ENCODE data around the gene PPP1R7. TPM values are rescaled to one million over a fixed set of nuclear protein-coding genes. Genes with fewer than 3 reads are reported as not detected.

PPP1R7 gene
- total and polyA plus RNA-seq, 2 experiments from 2014 or later, result 53.1 to 107 TPM

DNA sequence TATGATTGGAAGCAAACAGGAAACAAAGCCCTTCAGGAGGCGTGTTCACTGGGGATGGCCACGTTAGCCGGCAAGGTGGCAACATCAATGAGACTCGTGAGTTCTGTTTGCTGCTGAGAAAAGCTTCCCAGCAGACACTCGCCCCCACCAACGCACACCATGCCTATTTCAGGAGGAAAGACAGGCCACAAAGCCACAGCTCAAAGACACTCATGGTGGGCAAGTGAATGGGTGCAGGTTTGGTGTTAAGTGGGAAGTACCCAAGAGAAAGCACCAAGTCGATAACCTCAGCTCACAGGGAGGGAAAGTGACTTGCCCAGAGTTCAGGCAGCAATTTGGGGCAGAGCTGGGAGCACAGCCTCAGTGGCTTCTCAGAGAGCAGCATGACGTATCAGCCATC lies 37.7 kb upstream of the PPP1R7 start:
- Histone ChIP-seq H3K27me3 (replicated peaks; ENCODE audit: insufficient read depth) (no peaks in the 10 kb centered on the region), H2AFZ (no peak overlapping the region), H3K9me3 (ENCODE audit: low read depth) (no peaks in the 10 kb centered on the region), H3K4me1 (ENCODE audit: insufficient read depth) (no peaks in the 10 kb centered on the region), H3K27ac (no peak overlapping the region), H4K20me1 (ENCODE audit: insufficient read depth) (no peaks in the 10 kb centered on the region), H3K9me2 (ENCODE audit: insufficient read depth) (no peaks in the 10 kb centered on the region), H3F3A (ENCODE audit: insufficient read depth) (no peaks in the 10 kb centered on the region), H3K79me2 (ENCODE audit: insufficient read depth) (no peaks in the 10 kb centered on the region), H3K9ac (no peak overlapping the region), H3K4me2 (ENCODE audit: unreplicated experiment) (no peak overlapping the region), H3K4me3 (no peak overlapping the region), H3K36me3 (ENCODE audit: low read depth) (no peaks in the 10 kb centered on the region)
- DNase-seq, result no peak
- no peak for TF ChIP-seq EZH2 (IDR thresholded peaks at IDR 0.05; ENCODE audit: insufficient read depth, poor library complexity, severe bottlenecking)
- TF ChIP-seq EZH2phosphoT487 (IDR thresholded peaks at IDR 0.05; ENCODE audit: insufficient read depth, low read depth), result no peak
- WGBS, 2 experiments (ENCODE audit: low coverage in 1 of 2, low lambda C conversion rate in 2 of 2, missing lambda C conversion rate in 2 of 2), result 71 to 76% methylated on average over 8 of the region's 8 CpGs
- in situ Hi-C loops (cut with MboI), result no loop called here

DNA sequence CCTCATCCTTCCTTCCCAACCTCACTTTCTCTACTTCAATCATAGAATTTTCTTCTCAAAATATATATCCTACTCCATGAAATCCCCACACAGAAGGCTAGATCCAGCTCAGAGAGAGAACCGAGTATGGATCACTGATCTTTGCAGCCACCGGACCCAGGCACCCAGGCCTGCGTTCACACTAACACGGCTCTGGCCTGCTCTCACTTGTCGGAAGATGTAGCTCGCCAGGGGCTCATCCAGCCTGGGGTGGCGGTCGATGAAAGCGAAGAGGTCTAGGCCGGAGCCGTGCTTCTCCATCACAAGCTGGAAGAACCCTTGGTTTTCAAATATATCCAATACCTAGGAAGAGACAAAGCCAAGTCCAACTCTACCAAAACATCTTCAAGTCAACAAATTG lies 35.4 kb upstream of the PPP1R7 start:
- H3K79me2 ChIP-seq (ENCODE audit: insufficient read depth), result no peaks in the 10 kb centered on the region
- in situ Hi-C loops (cut with MboI), result no loop called here
- H3F3A ChIP-seq (ENCODE audit: insufficient read depth), result no peaks in the 10 kb centered on the region
- no peaks in the 10 kb centered on the region for H3K4me1 ChIP-seq (ENCODE audit: insufficient read depth)
- no peaks in the 10 kb centered on the region for H3K9me3 ChIP-seq (ENCODE audit: low read depth)
- no peak for DNase-seq
- H3K27me3 ChIP-seq (replicated peaks; ENCODE audit: insufficient read depth), result no peaks in the 10 kb centered on the region
- TF ChIP-seq EZH2 (IDR thresholded peaks at IDR 0.05; ENCODE audit: insufficient read depth, poor library complexity, severe bottlenecking) (no peak), EZH2phosphoT487 (IDR thresholded peaks at IDR 0.05; ENCODE audit: insufficient read depth, low read depth) (no peak)
- H3K36me3 ChIP-seq (ENCODE audit: low read depth), result no peaks in the 10 kb centered on the region
- H3K4me3 ChIP-seq, result no peak overlapping the region
- no peak overlapping the region for H2AFZ ChIP-seq
- H4K20me1 ChIP-seq (ENCODE audit: insufficient read depth), result no peaks in the 10 kb centered on the region
- no peak overlapping the region for H3K9ac ChIP-seq
- 91 to 96% methylated on average over 11 of the region's 11 CpGs for WGBS, 2 experiments (ENCODE audit: low coverage in 1 of 2, low lambda C conversion rate in 2 of 2, missing lambda C conversion rate in 2 of 2)
- H3K4me2 ChIP-seq (ENCODE audit: unreplicated experiment), result no peak overlapping the region
- no peaks in the 10 kb centered on the region for H3K9me2 ChIP-seq (ENCODE audit: insufficient read depth)
- no peak overlapping the region for H3K27ac ChIP-seq

DNA sequence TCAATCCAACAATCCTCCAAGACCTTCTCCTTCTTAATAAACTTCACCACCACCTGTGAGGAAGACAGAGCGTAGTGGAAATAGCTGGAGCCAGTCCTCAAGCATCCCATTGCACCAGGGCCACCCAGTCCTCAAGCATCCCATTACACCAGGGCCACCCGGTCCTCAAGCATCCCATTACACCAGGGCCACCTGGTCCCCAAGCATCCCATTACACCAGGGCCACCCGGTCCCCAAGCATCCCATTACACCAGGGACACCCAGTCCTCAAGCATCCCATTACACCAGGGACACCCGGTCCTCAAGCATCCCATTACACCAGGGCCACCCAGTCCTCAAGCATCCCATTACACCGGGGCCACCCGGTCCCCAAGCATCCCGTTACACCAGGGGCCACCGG lies 34.9 kb upstream of the PPP1R7 start:
- no peak overlapping the region for H3K27ac ChIP-seq
- WGBS, 2 experiments (ENCODE audit: low coverage in 1 of 2, low lambda C conversion rate in 2 of 2, missing lambda C conversion rate in 2 of 2), result 93 to 100% methylated on average over 3 to 8 of the region's 8 CpGs
- no peak overlapping the region for H3K9ac ChIP-seq
- no peaks in the 10 kb centered on the region for H3K79me2 ChIP-seq (ENCODE audit: insufficient read depth)
- no peaks in the 10 kb centered on the region for H3K9me3 ChIP-seq (ENCODE audit: low read depth)
- H3K36me3 ChIP-seq (ENCODE audit: low read depth), result no peaks in the 10 kb centered on the region
- no peaks in the 10 kb centered on the region for H3K9me2 ChIP-seq (ENCODE audit: insufficient read depth)
- H3K4me3 ChIP-seq, result no peak overlapping the region
- no peaks in the 10 kb centered on the region for H3K4me1 ChIP-seq (ENCODE audit: insufficient read depth)
- H3K4me2 ChIP-seq (ENCODE audit: unreplicated experiment), result no peak overlapping the region
- H3F3A ChIP-seq (ENCODE audit: insufficient read depth), result no peaks in the 10 kb centered on the region
- in situ Hi-C loops (cut with MboI), result no loop called here
- H4K20me1 ChIP-seq (ENCODE audit: insufficient read depth), result no peaks in the 10 kb centered on the region
- TF ChIP-seq EZH2 (IDR thresholded peaks at IDR 0.05; ENCODE audit: insufficient read depth, poor library complexity, severe bottlenecking), result no peak
- TF ChIP-seq EZH2phosphoT487 (IDR thresholded peaks at IDR 0.05; ENCODE audit: insufficient read depth, low read depth), result no peak
- H2AFZ ChIP-seq, result no peak overlapping the region
- no peak for DNase-seq
- no peaks in the 10 kb centered on the region for H3K27me3 ChIP-seq (replicated peaks; ENCODE audit: insufficient read depth)

DNA sequence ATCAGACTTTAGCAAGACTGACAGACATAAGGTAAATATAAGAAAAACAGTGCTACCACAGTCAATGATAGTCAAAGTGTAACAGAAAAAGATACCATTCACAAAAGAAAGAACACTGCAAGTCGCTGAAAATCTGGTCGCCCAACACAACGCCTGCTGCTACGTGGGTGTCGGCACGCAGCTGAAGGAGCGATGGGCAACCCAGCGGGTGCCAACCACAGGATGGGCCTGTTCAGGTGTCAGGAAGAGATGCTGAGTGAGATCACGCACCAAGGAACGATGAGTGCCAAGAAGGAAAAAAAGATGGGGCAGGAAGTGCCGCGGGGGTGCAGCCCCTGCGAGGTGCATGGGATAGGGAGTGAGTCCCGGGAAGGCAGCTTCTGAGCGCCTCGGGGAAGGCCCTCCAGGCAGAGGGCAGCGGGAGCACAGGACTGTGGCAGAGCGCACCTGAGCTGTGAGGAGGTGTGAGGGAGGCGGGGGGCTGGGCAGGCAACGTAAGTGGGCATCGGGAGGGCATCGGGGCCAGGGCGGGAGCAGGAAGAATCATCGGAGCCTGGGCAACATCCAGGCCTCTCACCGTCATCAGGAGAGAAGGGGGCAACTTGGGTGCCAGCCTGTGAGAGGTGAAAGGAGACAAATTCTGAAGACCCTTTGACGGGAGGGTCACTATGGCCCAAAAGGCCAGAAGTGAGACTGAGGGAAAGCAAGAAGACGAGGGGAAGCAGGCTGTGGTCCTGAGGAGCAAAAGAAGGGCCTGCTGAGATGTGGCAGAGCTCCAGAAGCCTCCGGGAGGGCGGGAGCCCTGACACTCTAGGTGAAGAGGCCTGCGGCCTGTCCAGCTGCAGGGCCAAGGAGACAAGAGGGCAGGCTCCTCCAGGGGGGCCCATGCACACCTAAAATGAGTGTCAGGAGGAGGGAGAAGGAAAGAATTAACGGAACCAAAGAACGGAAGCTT lies 33.4 kb upstream of the PPP1R7 start:
- H3K27ac ChIP-seq, result no peak overlapping the region

More for the DNA sequence above, 33.4 kb upstream of the PPP1R7 start:
- Histone ChIP-seq H4K20me1 (ENCODE audit: insufficient read depth) (no peaks in the 10 kb centered on the region), H2AFZ (no peak overlapping the region), H3K79me2 (ENCODE audit: insufficient read depth) (no peaks in the 10 kb centered on the region), H3K27me3 (replicated peaks; ENCODE audit: insufficient read depth) (no peaks in the 10 kb centered on the region), H3K9ac (no peak overlapping the region), H3K9me3 (ENCODE audit: low read depth) (no peaks in the 10 kb centered on the region), H3K4me3 (no peak overlapping the region), H3K4me2 (ENCODE audit: unreplicated experiment) (no peak overlapping the region), H3K9me2 (ENCODE audit: insufficient read depth) (no peaks in the 10 kb centered on the region), H3K4me1 (ENCODE audit: insufficient read depth) (no peaks in the 10 kb centered on the region), H3F3A (ENCODE audit: insufficient read depth) (peaks cover 5% of the 10 kb centered on the region; the same call in 1 of the 2 replicates), H3K36me3 (ENCODE audit: low read depth) (no peaks in the 10 kb centered on the region)
- in situ Hi-C loops (cut with MboI), result no loop called here
- TF ChIP-seq EZH2phosphoT487 (IDR thresholded peaks at IDR 0.05; ENCODE audit: insufficient read depth, low read depth), result no peak
- TF ChIP-seq EZH2 (IDR thresholded peaks at IDR 0.05; ENCODE audit: insufficient read depth, poor library complexity, severe bottlenecking), result no peak
- no peak for DNase-seq
- WGBS, 2 experiments (ENCODE audit: low coverage in 1 of 2, low lambda C conversion rate in 2 of 2, missing lambda C conversion rate in 2 of 2), result 87 to 89% methylated on average over 26 to 32 of the region's 32 CpGs

Data from GM23248 (cell line).